Lower leg skin (tissue), 3 donors: ENCODE results near the gene CCNDBP1.

Source experiments
- POLR2A ChIP-seq, 2 donors: fragments of 450-650 bp; IDR thresholded peaks; one replicate each; pipeline ENCODE4 v1.6.1; 2016 to 2017; ENCODE audit warnings: antibody characterized with exemption in 2 of 2, mild to moderate bottlenecking in 1 of 2, moderate library complexity in 1 of 2
- TF ChIP-seq, protein P1 (sequence below), 3 donors: fragments of 450-650 bp; IDR thresholded peaks; one replicate each; pipeline ENCODE4 v1.5.1; 2016; ENCODE audit warnings: antibody characterized with exemption in 3 of 3, mild to moderate bottlenecking in 3 of 3, moderate library complexity in 2 of 3

DNA sequence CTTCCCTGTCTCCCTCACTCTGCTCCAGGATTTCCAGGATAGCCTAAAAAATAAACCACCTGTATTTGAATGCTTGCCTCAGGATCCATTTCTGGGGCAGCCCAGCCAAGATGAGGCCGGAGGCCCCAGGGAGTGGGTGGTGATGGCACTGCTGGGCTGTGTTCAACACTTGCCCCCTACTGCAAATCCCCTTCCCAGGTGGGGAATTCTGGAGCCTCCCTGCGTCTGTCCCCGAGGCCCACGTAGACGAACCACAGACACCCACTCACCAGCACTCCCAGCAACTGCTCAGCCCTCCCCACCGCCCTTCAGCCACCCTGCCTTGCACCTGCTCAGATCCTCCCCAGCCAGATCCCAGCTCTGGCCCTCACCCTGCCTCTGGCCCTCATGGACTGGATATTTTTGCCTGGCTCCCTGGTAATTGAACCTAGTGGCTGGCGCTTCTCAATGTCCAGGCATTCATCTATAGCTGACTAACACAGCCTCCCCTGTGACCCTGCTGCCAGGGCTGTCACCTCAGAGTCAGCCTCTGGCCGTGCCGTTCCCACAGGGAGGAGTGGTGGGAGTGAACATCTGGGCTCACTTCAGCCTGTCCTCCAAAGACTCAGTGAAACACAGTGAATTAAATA is 52.8 kb downstream of the CCNDBP1 start:
- TF ChIP-seq, protein P1, sequence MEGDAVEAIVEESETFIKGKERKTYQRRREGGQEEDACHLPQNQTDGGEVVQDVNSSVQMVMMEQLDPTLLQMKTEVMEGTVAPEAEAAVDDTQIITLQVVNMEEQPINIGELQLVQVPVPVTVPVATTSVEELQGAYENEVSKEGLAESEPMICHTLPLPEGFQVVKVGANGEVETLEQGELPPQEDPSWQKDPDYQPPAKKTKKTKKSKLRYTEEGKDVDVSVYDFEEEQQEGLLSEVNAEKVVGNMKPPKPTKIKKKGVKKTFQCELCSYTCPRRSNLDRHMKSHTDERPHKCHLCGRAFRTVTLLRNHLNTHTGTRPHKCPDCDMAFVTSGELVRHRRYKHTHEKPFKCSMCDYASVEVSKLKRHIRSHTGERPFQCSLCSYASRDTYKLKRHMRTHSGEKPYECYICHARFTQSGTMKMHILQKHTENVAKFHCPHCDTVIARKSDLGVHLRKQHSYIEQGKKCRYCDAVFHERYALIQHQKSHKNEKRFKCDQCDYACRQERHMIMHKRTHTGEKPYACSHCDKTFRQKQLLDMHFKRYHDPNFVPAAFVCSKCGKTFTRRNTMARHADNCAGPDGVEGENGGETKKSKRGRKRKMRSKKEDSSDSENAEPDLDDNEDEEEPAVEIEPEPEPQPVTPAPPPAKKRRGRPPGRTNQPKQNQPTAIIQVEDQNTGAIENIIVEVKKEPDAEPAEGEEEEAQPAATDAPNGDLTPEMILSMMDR (IDR thresholded peaks at IDR 0.05): no peak
- TF ChIP-seq POLR2A (IDR thresholded peaks at IDR 0.05): no peak
